ENCODE data around the gene SAMD11. TPM values are rescaled to one million over a fixed set of nuclear protein-coding genes. Genes with fewer than 3 reads are reported as not detected.
A peak's percentile ranks its signal among the peaks of the same experiment; 100 is the strongest.

The SAMD11 gene
- total and polyA plus RNA-seq, 2 of the 13 experiments (the other 11 are each of a cell fraction or from before 2014, with no cell fraction given), result 0.11 TPM; not detected in 1

DNA sequence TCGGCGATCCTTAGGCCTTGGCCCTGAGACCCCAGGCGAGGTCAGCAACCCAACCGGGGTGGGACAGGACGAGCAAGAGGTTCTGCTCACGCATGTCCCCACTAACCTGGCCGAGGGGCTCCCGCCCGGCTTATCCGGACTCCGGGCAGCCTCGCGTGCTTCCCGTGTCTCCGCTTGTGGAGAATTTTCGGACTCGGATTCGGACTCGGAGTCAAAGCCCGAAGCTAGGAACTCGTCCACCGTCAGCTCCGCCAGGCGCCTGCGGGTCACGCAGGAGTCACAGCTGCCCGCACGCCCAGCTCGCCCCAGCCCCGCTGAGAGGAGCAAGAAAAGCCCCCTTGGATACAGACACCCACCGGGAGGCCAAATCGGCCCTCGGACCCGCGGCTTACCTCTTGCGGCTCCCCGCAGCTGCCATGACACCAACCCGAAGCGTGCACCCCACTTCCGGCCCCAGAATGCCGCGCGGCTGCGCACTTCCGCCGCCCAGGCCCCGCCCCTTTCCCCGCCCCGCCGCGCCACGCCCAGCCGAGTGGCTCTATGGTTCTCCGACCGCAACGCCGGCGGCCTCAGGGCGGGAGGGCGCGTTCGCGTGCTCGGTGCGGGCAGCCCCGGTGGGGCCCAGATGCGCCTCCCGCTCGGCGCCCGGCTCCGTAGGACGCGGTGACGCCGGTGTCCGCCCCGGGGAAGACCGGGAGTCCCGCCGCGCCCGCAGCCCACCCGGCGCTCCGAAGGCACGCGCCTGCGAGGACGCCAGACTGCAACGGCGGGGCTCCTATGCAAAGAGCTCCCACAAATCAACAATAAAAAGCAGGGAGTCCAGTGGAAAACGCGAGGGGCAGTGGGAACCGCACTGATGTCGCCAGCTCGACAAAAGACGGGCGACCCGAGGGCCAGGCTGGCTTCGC lies 35.4 kb downstream of the SAMD11 start, which contains the start of gene NOC2L:
Gene NOC2L, minus strand, starts transcription at position 434 of the 908 bp plus-strand sequence. Its CDS starts 16 bp downstream, at position 418.
- H3K4me1 ChIP-seq (ENCODE audit: insufficient read depth, low read length), result peaks cover 17% of the 10 kb centered on the region
- H3K27me3 ChIP-seq (ENCODE audit: control insufficient read depth in 1 of 2, insufficient read depth in 2 of 2, low read length in 2 of 2), result peaks cover 0 to 4% of the 10 kb centered on the region in 2 experiments; a peak in 1 of 5 replicates
- H3K9ac ChIP-seq (ENCODE audit: insufficient read depth, low read depth, low read length), result peak within 1 kb of the TSS; percentile 89
- POLR2A ChIA-PET, result interaction anchor here (0.6 to 1.7 kb wide), 3 partner anchors 17 to 43 kb away, joined by 3 to 10 read pairs (median 4); no protein-coding TSS in a partner anchor
- WGBS (ENCODE audit: low lambda C conversion rate), result 0% methylated on average over 8 of the region's 101 CpGs
- ATAC-seq (peak; percentile 85), FAIRE-seq (no peak), DNase-seq (ENCODE audit: low spot score) (peak; percentile 72)
- TSS peak; percentile 78 for BruUV-seq (replicated peaks)
- in situ Hi-C loops (cut with HindIII; ENCODE audit: extremely low pct_ligation_motif_present, low pct_unique_long_range_greater_than_20kb), result no loop called here
- H2AFZ ChIP-seq (ENCODE audit: low read length), result no peak within 1 kb of the TSS
- peaks cover 13% of the 10 kb centered on the region for H4K20me1 ChIP-seq (ENCODE audit: insufficient read depth, low read length)
- CTCF ChIA-PET (ENCODE audit: low intra/inter-chr PET ratio, low total read pairs), result no interaction called here
- H3K4me2 ChIP-seq (ENCODE audit: low read depth, low read length), result peak within 1 kb of the TSS; percentile 88
- no peaks in the 10 kb centered on the region for H3K9me3 ChIP-seq (ENCODE audit: low read length)
- peak within 1 kb of the TSS; percentile 74 for H3K27ac ChIP-seq (ENCODE audit: extremely low read length, insufficient read depth, low read length)
- peaks cover 21% of the 10 kb centered on the region for H3K79me2 ChIP-seq (ENCODE audit: insufficient read depth, low read length)
- H3K36me3 ChIP-seq (replicated peaks in 1 of 2; ENCODE audit: control insufficient read depth in 1 of 2, insufficient read depth in 2 of 2, low read length in 2 of 2), result peaks cover 18 to 34% of the 10 kb centered on the region in 2 experiments
- intact Hi-C loops (cut with micrococcal nuclease; ENCODE audit: unreplicated experiment), result loop anchor here (2.0 kb wide), 1 partner anchor 18 kb away; no protein-coding TSS in a partner anchor
- peak within 1 kb of the TSS; percentile 83 to 100 (median 99) for H3K4me3 ChIP-seq (replicated peaks in 1 of 3; ENCODE audit: insufficient read depth in 1 of 3, low read depth in 2 of 3, low read length in 3 of 3)
- TF ChIP-seq ZNF724P (CRISPR knock-in tag; IDR thresholded peaks at IDR 0.05; ENCODE audit: borderline replicate concordance) (peak; percentile 25; the same call in 1 of the 2 replicates), PHF8 (CRISPR knock-in tag; IDR thresholded peaks at IDR 0.05) (peak; percentile 78), ADNP (CRISPR knock-in tag; IDR thresholded peaks at IDR 0.05) (no peak), ZFP36 (IDR thresholded peaks at IDR 0.05; ENCODE audit: borderline replicate concordance, low read depth, low read length, partially characterized antibody) (peak; percentile 59), ZNF430 (CRISPR knock-in tag; IDR thresholded peaks at IDR 0.05) (0 out of 2 replicates have a peak, but pooled peaks have one; percentile 4), FIP1L1 (IDR thresholded peaks at IDR 0.05; ENCODE audit: borderline replicate concordance, insufficient read depth, low read depth, low read length) (no peak), ZNF225 (CRISPR knock-in tag; IDR thresholded peaks at IDR 0.05) (peak; percentile 34; the same call in 1 of the 2 replicates), SIN3A (IDR thresholded peaks at IDR 0.05; ENCODE audit: borderline replicate concordance, low read depth, low read length) (peak; percentile 66; the same call in 1 of the 2 replicates)
- TF ChIP-seq, protein P1, sequence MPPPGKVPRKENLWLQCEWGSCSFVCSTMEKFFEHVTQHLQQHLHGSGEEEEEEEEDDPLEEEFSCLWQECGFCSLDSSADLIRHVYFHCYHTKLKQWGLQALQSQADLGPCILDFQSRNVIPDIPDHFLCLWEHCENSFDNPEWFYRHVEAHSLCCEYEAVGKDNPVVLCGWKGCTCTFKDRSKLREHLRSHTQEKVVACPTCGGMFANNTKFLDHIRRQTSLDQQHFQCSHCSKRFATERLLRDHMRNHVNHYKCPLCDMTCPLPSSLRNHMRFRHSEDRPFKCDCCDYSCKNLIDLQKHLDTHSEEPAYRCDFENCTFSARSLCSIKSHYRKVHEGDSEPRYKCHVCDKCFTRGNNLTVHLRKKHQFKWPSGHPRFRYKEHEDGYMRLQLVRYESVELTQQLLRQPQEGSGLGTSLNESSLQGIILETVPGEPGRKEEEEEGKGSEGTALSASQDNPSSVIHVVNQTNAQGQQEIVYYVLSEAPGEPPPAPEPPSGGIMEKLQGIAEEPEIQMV (CRISPR knock-in tag; IDR thresholded peaks at IDR 0.05; ENCODE audit: low read depth), result no peak
- TF ChIP-seq, protein P2, sequence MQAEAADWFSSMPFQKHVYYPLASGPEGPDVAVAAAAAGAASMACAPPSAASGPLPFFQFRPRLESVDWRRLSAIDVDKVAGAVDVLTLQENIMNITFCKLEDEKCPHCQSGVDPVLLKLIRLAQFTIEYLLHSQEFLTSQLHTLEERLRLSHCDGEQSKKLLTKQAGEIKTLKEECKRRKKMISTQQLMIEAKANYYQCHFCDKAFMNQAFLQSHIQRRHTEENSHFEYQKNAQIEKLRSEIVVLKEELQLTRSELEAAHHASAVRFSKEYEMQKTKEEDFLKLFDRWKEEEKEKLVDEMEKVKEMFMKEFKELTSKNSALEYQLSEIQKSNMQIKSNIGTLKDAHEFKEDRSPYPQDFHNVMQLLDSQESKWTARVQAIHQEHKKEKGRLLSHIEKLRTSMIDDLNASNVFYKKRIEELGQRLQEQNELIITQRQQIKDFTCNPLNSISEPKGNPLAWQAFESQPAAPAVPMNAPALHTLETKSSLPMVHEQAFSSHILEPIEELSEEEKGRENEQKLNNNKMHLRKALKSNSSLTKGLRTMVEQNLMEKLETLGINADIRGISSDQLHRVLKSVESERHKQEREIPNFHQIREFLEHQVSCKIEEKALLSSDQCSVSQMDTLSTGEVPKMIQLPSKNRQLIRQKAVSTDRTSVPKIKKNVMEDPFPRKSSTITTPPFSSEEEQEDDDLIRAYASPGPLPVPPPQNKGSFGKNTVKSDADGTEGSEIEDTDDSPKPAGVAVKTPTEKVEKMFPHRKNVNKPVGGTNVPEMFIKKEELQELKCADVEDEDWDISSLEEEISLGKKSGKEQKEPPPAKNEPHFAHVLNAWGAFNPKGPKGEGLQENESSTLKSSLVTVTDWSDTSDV (CRISPR knock-in tag; IDR thresholded peaks at IDR 0.05), result peak; percentile 74; the same call in 1 of the 2 replicates
- TF ChIP-seq, protein P3, sequence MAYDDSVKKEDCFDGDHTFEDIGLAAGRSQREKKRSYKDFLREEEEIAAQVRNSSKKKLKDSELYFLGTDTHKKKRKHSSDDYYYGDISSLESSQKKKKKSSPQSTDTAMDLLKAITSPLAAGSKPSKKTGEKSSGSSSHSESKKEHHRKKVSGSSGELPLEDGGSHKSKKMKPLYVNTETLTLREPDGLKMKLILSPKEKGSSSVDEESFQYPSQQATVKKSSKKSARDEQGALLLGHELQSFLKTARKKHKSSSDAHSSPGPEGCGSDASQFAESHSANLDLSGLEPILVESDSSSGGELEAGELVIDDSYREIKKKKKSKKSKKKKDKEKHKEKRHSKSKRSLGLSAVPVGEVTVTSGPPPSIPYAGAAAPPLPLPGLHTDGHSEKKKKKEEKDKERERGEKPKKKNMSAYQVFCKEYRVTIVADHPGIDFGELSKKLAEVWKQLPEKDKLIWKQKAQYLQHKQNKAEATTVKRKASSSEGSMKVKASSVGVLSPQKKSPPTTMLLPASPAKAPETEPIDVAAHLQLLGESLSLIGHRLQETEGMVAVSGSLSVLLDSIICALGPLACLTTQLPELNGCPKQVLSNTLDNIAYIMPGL (CRISPR knock-in tag; IDR thresholded peaks at IDR 0.05; ENCODE audit: borderline replicate concordance in 1 of 2, low read depth in 1 of 2), result peak; percentile 43 to 67; a peak in 3 of 4 replicates
- TF ChIP-seq, protein P4, sequence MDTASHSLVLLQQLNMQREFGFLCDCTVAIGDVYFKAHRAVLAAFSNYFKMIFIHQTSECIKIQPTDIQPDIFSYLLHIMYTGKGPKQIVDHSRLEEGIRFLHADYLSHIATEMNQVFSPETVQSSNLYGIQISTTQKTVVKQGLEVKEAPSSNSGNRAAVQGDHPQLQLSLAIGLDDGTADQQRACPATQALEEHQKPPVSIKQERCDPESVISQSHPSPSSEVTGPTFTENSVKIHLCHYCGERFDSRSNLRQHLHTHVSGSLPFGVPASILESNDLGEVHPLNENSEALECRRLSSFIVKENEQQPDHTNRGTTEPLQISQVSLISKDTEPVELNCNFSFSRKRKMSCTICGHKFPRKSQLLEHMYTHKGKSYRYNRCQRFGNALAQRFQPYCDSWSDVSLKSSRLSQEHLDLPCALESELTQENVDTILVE (CRISPR knock-in tag; IDR thresholded peaks at IDR 0.05), result peak; percentile 40; the same call in 1 of the 2 replicates

All from HepG2 (cell line).